ENCODE results near the gene REST.
A peak's percentile ranks its signal among the peaks of the same experiment; 100 is the strongest.
"Not testable (repeated sequence)": the region's sequence is repeated elsewhere in the genome, so short reads cannot be mapped to it uniquely, and the experiment has no call there.

The REST gene

GRCh38 chr4:56937262-56937661 is 29.6 kb downstream of the REST start:
- in situ Hi-C loops (cut with HindIII; ENCODE audit: low sequenced_read_pairs), result no loop called here
- TF ChIP-seq CTCF (IDR thresholded peaks at IDR 0.05; ENCODE audit: low read depth, low read length), result no peak
- DNase-seq (ENCODE audit: low read depth, low spot score), result peak; percentile 71

GRCh38 chr4:56939826-56940225 is 32.1 kb downstream of the REST start:
- DNase-seq (ENCODE audit: low read depth, low spot score); in situ Hi-C loops (cut with HindIII; ENCODE audit: low sequenced_read_pairs); H3K4me3 ChIP-seq (ENCODE audit: low read depth, low read length): not testable (repeated sequence)

More at GRCh38 chr4:56937262-56937661, 29.6 kb downstream of the REST start:
- no peak overlapping the region for H3K4me3 ChIP-seq (ENCODE audit: low read depth, low read length)

- H3K4me3 ChIP-seq (ENCODE audit: low read depth, low read length), result no peak overlapping the region
- no peak for TF ChIP-seq CTCF (IDR thresholded peaks at IDR 0.05; ENCODE audit: low read depth, low read length)
- in situ Hi-C loops (cut with HindIII; ENCODE audit: low sequenced_read_pairs), result no loop called here
- DNase-seq (ENCODE audit: low read depth, low spot score), result no peak
These were observed 32.7 kb downstream of the REST start for GRCh38 chr4:56940403-56940802.

GRCh38 chr4:56940971-56941370 is 33.3 kb downstream of the REST start:
- in situ Hi-C loops (cut with HindIII; ENCODE audit: low sequenced_read_pairs), result no loop called here
- no peak overlapping the region for H3K4me3 ChIP-seq (ENCODE audit: low read depth, low read length)
- TF ChIP-seq CTCF (IDR thresholded peaks at IDR 0.05; ENCODE audit: low read depth, low read length), result no peak
- no peak for DNase-seq (ENCODE audit: low read depth, low spot score)

- H3K4me3 ChIP-seq (ENCODE audit: low read depth, low read length), result no peak overlapping the region
- TF ChIP-seq CTCF (IDR thresholded peaks at IDR 0.05; ENCODE audit: low read depth, low read length), result no peak
- in situ Hi-C loops (cut with HindIII; ENCODE audit: low sequenced_read_pairs), result no loop called here
- DNase-seq (ENCODE audit: low read depth, low spot score), result no peak
These were observed 33.7 kb downstream of the REST start for GRCh38 chr4:56941403-56941802.

GRCh38 chr4:56953680-56954520 is 46.2 kb downstream of the REST start:
- no peak overlapping the region for H3K4me3 ChIP-seq (ENCODE audit: low read depth, low read length)
- in situ Hi-C loops (cut with HindIII; ENCODE audit: low sequenced_read_pairs), result no loop called here
- TF ChIP-seq CTCF (IDR thresholded peaks at IDR 0.05; ENCODE audit: low read depth, low read length), result no peak
- DNase-seq (ENCODE audit: low read depth, low spot score), result no peak

- TF ChIP-seq CTCF (IDR thresholded peaks at IDR 0.05; ENCODE audit: low read depth, low read length), result no peak
- in situ Hi-C loops (cut with HindIII; ENCODE audit: low sequenced_read_pairs), result no loop called here
- H3K4me3 ChIP-seq (ENCODE audit: low read depth, low read length), result no peak overlapping the region
- DNase-seq (ENCODE audit: low read depth, low spot score), result peak; percentile 97
These were observed 50.4 kb downstream of the REST start for GRCh38 chr4:56958111-56958517.
